Endothelial cell of umbilical vein (primary cell): ENCODE data around the gene CD207. TPM values are rescaled to one million over a fixed set of nuclear protein-coding genes. Genes with fewer than 3 reads are reported as not detected.
"Not testable (repeated sequence)": the region's sequence is repeated elsewhere in the genome, so short reads cannot be mapped to it uniquely, and the experiment has no call there.

Experiments used
- Bru-seq: library from RNA; stranded (reverse); fragments of 400-500 nt; gene quantifications from one replicate; lab custom pipeline; 2021; lab: Mats Ljungman, UMichigan
- BruChase-seq, 2 experiments: library from RNA; stranded (reverse); fragments of 400-500 nt; gene quantifications; one replicate each; lab custom pipeline; 2021; lab: Mats Ljungman, UMichigan
- BruUV-seq: library from RNA; stranded (reverse); fragments of 400-500 nt; replicated peaks from 2 replicates; lab custom pipeline; 2021; lab: Mats Ljungman, UMichigan
- CTCF ChIA-PET: fragments of 300-600, 350-600 bp; sonication (Branson Sonifier 250); formaldehyde crosslinking; loops from one replicate; lab custom pipeline; 2021; ENCODE audit warnings: antibody characterized with exemption, inconsistent platforms; lab: Charles Lee
- POLR2A ChIA-PET: fragments of 300-600, 350-600 bp; sonication (Branson Sonifier 250); formaldehyde crosslinking; loops from one replicate; lab custom pipeline; 2021; ENCODE audit warnings: antibody characterized with exemption, inconsistent platforms; lab: Charles Lee
- DNase-seq: peaks from one replicate; pipeline ENCODE4 v3.0.0-alpha.2; 2011; ENCODE audit warnings: low read depth, low spot score
- FAIRE-seq: peaks from 2 replicates; lab custom pipeline; 2011; peaks lifted over from hg19 to GRCh38; lab: Jason Lieb, UNC
- H2AFZ ChIP-seq: 2 replicates; pipeline ENCODE4 v1.6.0; 2012; ENCODE audit warnings: low read depth, low read length, control low read depth, inconsistent platforms
- H3K27ac ChIP-seq: 2 replicates; pipeline ENCODE4 v1.5.1; 2011; ENCODE audit warnings: low read depth, mild to moderate bottlenecking, control low read depth, low read length, moderate library complexity; ENCODE audit not compliant: insufficient read depth
- H3K27me3 ChIP-seq, 2 experiments: 2 replicates each; pipeline versions ENCODE4 v1.6.0 to v1.6.1; 2011; ENCODE audit warnings: low read length in 2 of 2, mixed read lengths in 1 of 2; ENCODE audit not compliant: control insufficient read depth in 2 of 2, insufficient read depth in 2 of 2
- H3K36me3 ChIP-seq, 2 experiments: 2 replicates in 1 of 2; 3 replicates in 1 of 2; pipeline ENCODE4 v1.5.1; 2011; ENCODE audit warnings: low read length in 2 of 2, mild to moderate bottlenecking in 1 of 2, moderate library complexity in 1 of 2; ENCODE audit not compliant: control insufficient read depth in 2 of 2, insufficient read depth in 2 of 2; ENCODE audit errors: extremely low read depth in 1 of 2
- H3K4me1 ChIP-seq: 3 replicates; pipeline ENCODE4 v1.5.1; 2011; ENCODE audit warnings: mild to moderate bottlenecking, low read length; ENCODE audit not compliant: control insufficient read depth, insufficient read depth; ENCODE audit errors: extremely low read depth
- H3K4me2 ChIP-seq: 2 replicates; pipeline ENCODE4 v1.6.1; 2011; ENCODE audit warnings: low read length, control low read depth, mixed read lengths; ENCODE audit not compliant: insufficient read depth
- H3K4me3 ChIP-seq, 3 experiments: fragments of 200-600 bp in 1 of 3; sonication (generic), shearing (Covaris generic) in 1 of 3; replicated peaks in 1 of 3; 2 replicates each; pipeline ENCODE4 v1.5.1; 2011 to 2016; ENCODE audit warnings: control low read depth in 3 of 3, low read length in 3 of 3, mild to moderate bottlenecking in 2 of 3, inconsistent platforms in 1 of 3, low read depth in 1 of 3, moderate library complexity in 1 of 3; ENCODE audit not compliant: insufficient read depth in 1 of 3
- H3K79me2 ChIP-seq: 2 replicates; pipeline ENCODE4 v1.6.0; 2012; ENCODE audit warnings: low read length, inconsistent platforms; ENCODE audit not compliant: control insufficient read depth, insufficient read depth
- H3K9ac ChIP-seq: replicated peaks from 2 replicates; pipeline ENCODE3; 2011; ENCODE audit warnings: low read length, control low read depth; ENCODE audit not compliant: insufficient read depth; ENCODE audit errors: extremely low read depth
- H3K9me1 ChIP-seq: replicated peaks from 3 replicates; pipeline ENCODE4 v1.6.0; 2011; ENCODE audit warnings: mild to moderate bottlenecking, low read length; ENCODE audit not compliant: control insufficient read depth, insufficient read depth; ENCODE audit errors: extremely low read depth
- H3K9me3 ChIP-seq: replicated peaks from 2 replicates; pipeline ENCODE4 v1.5.1; 2012; ENCODE audit warnings: low read length, inconsistent platforms; ENCODE audit not compliant: control insufficient read depth, insufficient read depth
- H4K20me1 ChIP-seq: replicated peaks from 2 replicates; pipeline ENCODE3; 2011; ENCODE audit warnings: mild to moderate bottlenecking, low read length; ENCODE audit not compliant: control insufficient read depth, insufficient read depth; ENCODE audit errors: extremely low read depth
- FOS ChIP-seq: IDR thresholded peaks from 2 replicates; pipeline ENCODE4 v1.6.1; 2011; ENCODE audit warnings: mild to moderate bottlenecking, low read length, moderate library complexity, borderline replicate concordance; ENCODE audit not compliant: insufficient read depth
- GATA2 ChIP-seq: IDR thresholded peaks from 2 replicates; pipeline ENCODE4 v1.7.0; 2011; ENCODE audit warnings: low read depth, mild to moderate bottlenecking, moderate library complexity, mixed read lengths, low read length; ENCODE audit not compliant: insufficient read length, insufficient read depth
- JUN ChIP-seq: IDR thresholded peaks from 2 replicates; pipeline ENCODE4 v1.6.1; 2011; ENCODE audit warnings: borderline replicate concordance, low read depth; ENCODE audit not compliant: insufficient read length, insufficient read depth
- POLR2AphosphoS5 ChIP-seq: IDR thresholded peaks from 2 replicates; pipeline ENCODE4 v1.6.1; 2012; ENCODE audit warnings: low read depth, mild to moderate bottlenecking, control low read depth, low read length, moderate library complexity; ENCODE audit not compliant: insufficient read depth
- dilution Hi-C: fragments of 300-500 bp; cut with MboI; formaldehyde crosslinking; loops from one replicate; pipeline ENCODE4 v1.15.0; 2019; ENCODE audit warnings: low sequenced_read_pairs; ENCODE audit not compliant: extremely low pct_ligation_motif_present
- intact Hi-C: fragments of 100-400 bp; cut with micrococcal nuclease; formaldehyde crosslinking; loops from one replicate; pipeline ENCODE4 v1.10.0; 2022
- long read RNA-seq: library from polyadenylated mRNA; stranded (forward); transcript quantifications from one replicate; pipeline ENCODE4 v2.0.0, GENCODE V29; 2021
- polyA minus RNA-seq, 3 experiments: library from RNA; depleted of rRNA, polyadenylated mRNA; stranded (reverse); fragments of >200 nt; gene quantifications; 1 replicate in 1 of 3; 2 replicates in 2 of 3; pipeline ENCODE4 v1.2.3, GENCODE V29; 2011
- polyA plus RNA-seq, 4 experiments: library from polyadenylated mRNA; depleted of rRNA in 3 of 4; stranded (reverse) in 3 of 4; unstranded in 1 of 4; fragments of >200 nt; gene quantifications; 2 replicates each; pipeline versions ENCODE4 v1.2.1 to v1.2.3, GENCODE V29; 2011 to 2012; ENCODE audit warnings: missing spikeins in 1 of 4
- total RNA-seq: library from RNA; stranded (reverse); gene quantifications from 2 replicates; pipeline ENCODE4 v1.2.3, GENCODE V29; 2021
- TF ChIP-seq, protein P1 (sequence below), 2 donors: IDR thresholded peaks; 1 replicate in 1 of 2; 2 replicates in 1 of 2; pipeline ENCODE4 v1.5.1; 2011; ENCODE audit warnings: low read length in 2 of 2, mild to moderate bottlenecking in 2 of 2, moderate library complexity in 2 of 2, control low read depth in 1 of 2, inconsistent platforms in 1 of 2, low read depth in 1 of 2; ENCODE audit not compliant: insufficient read depth in 1 of 2; ENCODE audit errors: extremely low read depth in 1 of 2
- TF ChIP-seq, protein P2 (sequence below): IDR thresholded peaks from 2 replicates; pipeline ENCODE4 v1.6.1; 2011; ENCODE audit not compliant: insufficient read depth, insufficient read length

CD207 gene
- total RNA-seq (not detected in 2 replicates), polyA plus RNA-seq (not detected in 2 replicates), polyA minus RNA-seq (not detected in 2 replicates), Bru-seq, nascent RNA (not detected), BruChase-seq, experiment 1, labeled RNA remaining after a 6-hour chase (not detected), BruChase-seq, experiment 2, labeled RNA remaining after a 2-hour chase (percentile 3 among the genes with signal in this experiment)
- polyA plus RNA-seq (2011; cell fraction: cytosol; rRNA removed): not detected in 2 replicates
- polyA plus RNA-seq (2011; cell fraction: nucleus; rRNA removed): 0.07 TPM in 1 of 2 replicates, not detected in the other
- polyA plus RNA-seq (2012): not detected in 2 replicates
- not detected for polyA minus RNA-seq (2011; cell fraction: cytosol; rRNA and poly(A)+ RNA removed)
- polyA minus RNA-seq (2011; cell fraction: nucleus; rRNA and poly(A)+ RNA removed): not detected in 2 replicates
- long read RNA-seq, partial matches to known transcripts: 0 of 1 reads
- long read RNA-seq, other reads (novel, unspliced or antisense): 0 of 1 reads

DNA sequence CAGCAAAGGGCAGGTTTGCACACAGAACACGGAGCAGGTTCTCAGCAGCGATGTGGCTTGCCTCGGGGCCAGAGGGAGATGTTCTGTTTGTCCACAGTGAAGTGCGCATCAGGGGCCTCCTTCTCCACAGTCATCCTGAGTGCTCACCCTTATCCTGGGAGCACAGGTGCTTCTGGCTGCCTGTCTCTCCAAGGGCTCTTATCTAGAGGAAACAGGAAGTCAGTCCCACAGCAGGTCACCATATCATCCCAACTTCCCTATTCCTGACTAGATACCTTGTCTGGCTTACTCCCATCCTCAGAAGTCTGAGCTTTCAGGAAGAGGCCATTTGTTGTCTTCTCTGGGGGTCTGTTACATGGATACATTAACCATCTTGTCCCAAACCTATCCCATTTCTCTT, at the start of gene CD207:
Gene CD207 (minus strand): TSS at position 174 of the 400 bp plus-strand sequence. CDS start 40 bp downstream, at position 134.
- Histone ChIP-seq H3K36me3 (no peaks in the 10 kb centered on the region), H4K20me1 (no peaks in the 10 kb centered on the region), H3K9ac (no peak within 1 kb of the TSS), H3K27me3 (peaks cover 3 to 8% of the 10 kb centered on the region in 2 experiments), H3K4me3 (no peak within 1 kb of the TSS), H3K27ac (no peak within 1 kb of the TSS), H3K4me2 (no peak within 1 kb of the TSS), H3K9me1 (no peaks in the 10 kb centered on the region), H2AFZ (no peak within 1 kb of the TSS), H3K79me2 (no peaks in the 10 kb centered on the region), H3K4me1 (no peaks in the 10 kb centered on the region), H3K9me3 (no peaks in the 10 kb centered on the region)
- no peak for FAIRE-seq
- POLR2A ChIA-PET: no interaction called here
- TF ChIP-seq GATA2 (no peak), POLR2AphosphoS5 (no peak), JUN (no peak), FOS (no peak)
- TF ChIP-seq, protein P1, sequence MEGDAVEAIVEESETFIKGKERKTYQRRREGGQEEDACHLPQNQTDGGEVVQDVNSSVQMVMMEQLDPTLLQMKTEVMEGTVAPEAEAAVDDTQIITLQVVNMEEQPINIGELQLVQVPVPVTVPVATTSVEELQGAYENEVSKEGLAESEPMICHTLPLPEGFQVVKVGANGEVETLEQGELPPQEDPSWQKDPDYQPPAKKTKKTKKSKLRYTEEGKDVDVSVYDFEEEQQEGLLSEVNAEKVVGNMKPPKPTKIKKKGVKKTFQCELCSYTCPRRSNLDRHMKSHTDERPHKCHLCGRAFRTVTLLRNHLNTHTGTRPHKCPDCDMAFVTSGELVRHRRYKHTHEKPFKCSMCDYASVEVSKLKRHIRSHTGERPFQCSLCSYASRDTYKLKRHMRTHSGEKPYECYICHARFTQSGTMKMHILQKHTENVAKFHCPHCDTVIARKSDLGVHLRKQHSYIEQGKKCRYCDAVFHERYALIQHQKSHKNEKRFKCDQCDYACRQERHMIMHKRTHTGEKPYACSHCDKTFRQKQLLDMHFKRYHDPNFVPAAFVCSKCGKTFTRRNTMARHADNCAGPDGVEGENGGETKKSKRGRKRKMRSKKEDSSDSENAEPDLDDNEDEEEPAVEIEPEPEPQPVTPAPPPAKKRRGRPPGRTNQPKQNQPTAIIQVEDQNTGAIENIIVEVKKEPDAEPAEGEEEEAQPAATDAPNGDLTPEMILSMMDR (IDR thresholded peaks at IDR 0.05; ENCODE audit: extremely low read depth in 1 of 2, insufficient read depth in 1 of 2, low read depth in 1 of 2, low read length in 2 of 2): no peak
- TF ChIP-seq, protein P2, sequence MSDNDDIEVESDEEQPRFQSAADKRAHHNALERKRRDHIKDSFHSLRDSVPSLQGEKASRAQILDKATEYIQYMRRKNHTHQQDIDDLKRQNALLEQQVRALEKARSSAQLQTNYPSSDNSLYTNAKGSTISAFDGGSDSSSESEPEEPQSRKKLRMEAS: no peak
- no peak for DNase-seq
- intact Hi-C loops: no loop called here
- dilution Hi-C loops: no loop called here
- no TSS peak for BruUV-seq
- CTCF ChIA-PET: no interaction called here

DNA sequence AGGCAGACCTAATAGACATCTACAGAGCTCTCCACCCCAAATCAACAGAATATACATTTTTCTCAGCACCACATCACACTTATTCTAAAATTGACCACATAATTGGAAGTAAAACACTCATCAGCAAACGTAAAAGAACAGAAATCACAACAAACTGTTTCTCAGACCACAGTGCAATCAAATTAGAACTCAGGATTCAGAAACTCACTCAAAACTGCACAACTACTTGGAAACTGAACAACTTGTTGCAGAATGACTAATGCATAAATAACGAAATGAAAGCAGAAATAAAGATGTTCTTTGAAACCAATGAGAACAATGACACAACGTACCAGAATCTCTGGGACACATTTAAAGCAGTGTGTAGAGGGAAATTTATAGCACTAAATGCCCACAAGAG, 42.9 kb upstream of the CD207 start:
- H3K9me1 ChIP-seq, FAIRE-seq, BruUV-seq, POLR2A ChIA-PET, CTCF ChIA-PET, DNase-seq, H3K9ac ChIP-seq, H3K79me2 ChIP-seq, H3K36me3 ChIP-seq, intact Hi-C loops, H3K4me2 ChIP-seq, H3K4me1 ChIP-seq, dilution Hi-C loops, H3K9me3 ChIP-seq, H4K20me1 ChIP-seq, H3K27ac ChIP-seq, H2AFZ ChIP-seq, H3K4me3 ChIP-seq: not testable (repeated sequence)
- peaks cover 26 to 28% of the 10 kb centered on the region in 2 experiments for H3K27me3 ChIP-seq

DNA sequence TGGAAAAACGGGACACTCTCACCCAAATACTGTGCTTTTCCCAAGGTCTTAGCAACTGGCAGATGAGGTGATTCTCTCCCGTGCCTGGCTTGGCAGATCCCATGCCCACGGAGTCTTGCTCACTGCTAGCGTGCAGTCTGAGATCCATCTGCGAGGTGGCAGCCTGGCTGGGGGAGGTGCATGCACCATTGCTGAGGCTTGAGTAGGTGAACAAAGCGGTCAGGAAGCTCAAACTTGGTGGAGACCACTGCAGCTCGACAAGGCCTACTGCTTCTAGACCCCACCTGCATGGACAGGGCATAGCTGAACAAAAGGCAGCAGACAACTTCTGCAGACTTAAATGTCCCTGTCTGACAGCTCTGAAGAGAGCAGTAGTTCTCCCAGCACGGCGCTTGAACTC, 40.5 kb upstream of the CD207 start:
- CTCF ChIA-PET: interaction anchor here (1.0 to 11.8 kb wide), 3 partner anchors 70 to 90 kb away, joined by 3 to 328 read pairs (median 3); no protein-coding TSS in a partner anchor
- intact Hi-C loops: not testable (repeated sequence)

More for the DNA sequence above, 40.5 kb upstream of the CD207 start:
- dilution Hi-C loops, POLR2A ChIA-PET, BruUV-seq, H3K4me1 ChIP-seq, H3K4me2 ChIP-seq, H3K9ac ChIP-seq, H3K4me3 ChIP-seq, H3K9me3 ChIP-seq, H3K9me1 ChIP-seq, H4K20me1 ChIP-seq, H3K79me2 ChIP-seq, FAIRE-seq, H3K36me3 ChIP-seq, H3K27ac ChIP-seq, H2AFZ ChIP-seq, DNase-seq: not testable (repeated sequence)
- H3K27me3 ChIP-seq: peaks cover 19 to 24% of the 10 kb centered on the region in 2 experiments
